Mononuclear cell (primary cell): Measurements from ENCODE around the gene CTIF. TPM values are rescaled to one million over a fixed set of nuclear protein-coding genes. Genes with fewer than 3 reads are reported as not detected.

Source experiments
- H3K27me3 ChIP-seq: 2 replicates; pipeline ENCODE4 v1.6.0; 2011; ENCODE audit warnings: low read length, control low read depth; ENCODE audit not compliant: insufficient read depth
- H3K4me1 ChIP-seq: 2 replicates; pipeline ENCODE4 v1.5.1; 2011; ENCODE audit warnings: mild to moderate bottlenecking, low read length, control low read depth; ENCODE audit not compliant: insufficient read depth
- H3K4me3 ChIP-seq: 2 replicates; pipeline ENCODE4 v1.5.1; 2011; ENCODE audit warnings: mild to moderate bottlenecking, low read length, moderate library complexity
- H3K9me3 ChIP-seq: 2 replicates; pipeline ENCODE4 v1.5.1; 2011; ENCODE audit warnings: low read depth, mild to moderate bottlenecking, control low read depth, low read length
- total RNA-seq: library from RNA; depleted of rRNA; stranded (reverse); fragments of >200 nt; gene quantifications from one replicate; pipeline ENCODE4 v1.2.3, GENCODE V29; 2012

The CTIF gene
- total RNA-seq, 1 donor: 2.7 TPM

- Histone ChIP-seq H3K4me1 (peaks cover 70% of the 10 kb centered on the region), H3K27me3 (no peaks in the 10 kb centered on the region), H3K4me3 (no peak overlapping the region), H3K9me3 (no peaks in the 10 kb centered on the region)
Observed at GRCh38 chr18:48785091-48785614, 246.3 kb downstream of the CTIF start.

GRCh38 chr18:48785736-48786454, 247.1 kb downstream of the CTIF start:
- Histone ChIP-seq H3K9me3 (no peaks in the 10 kb centered on the region), H3K4me3 (no peak overlapping the region), H3K27me3 (no peaks in the 10 kb centered on the region), H3K4me1 (peaks cover 73% of the 10 kb centered on the region)

GRCh38 chr18:48786455-48787202, 247.8 kb downstream of the CTIF start:
- Histone ChIP-seq H3K4me1 (peaks cover 73% of the 10 kb centered on the region), H3K9me3 (no peaks in the 10 kb centered on the region), H3K4me3 (no peak overlapping the region), H3K27me3 (no peaks in the 10 kb centered on the region)

GRCh38 chr18:48787203-48788151, 248.6 kb downstream of the CTIF start:
- peaks cover 67% of the 10 kb centered on the region for H3K4me1 ChIP-seq
- no peak overlapping the region for H3K4me3 ChIP-seq
- H3K27me3 ChIP-seq: no peaks in the 10 kb centered on the region
- H3K9me3 ChIP-seq: no peaks in the 10 kb centered on the region

GRCh38 chr18:48788373-48788772, 249.5 kb downstream of the CTIF start:
- H3K4me1 ChIP-seq: peaks cover 58% of the 10 kb centered on the region
- no peaks in the 10 kb centered on the region for H3K27me3 ChIP-seq
- no peak overlapping the region for H3K4me3 ChIP-seq
- no peaks in the 10 kb centered on the region for H3K9me3 ChIP-seq

- Histone ChIP-seq H3K9me3 (no peaks in the 10 kb centered on the region), H3K27me3 (no peaks in the 10 kb centered on the region), H3K4me3 (no peak overlapping the region), H3K4me1 (peaks cover 49% of the 10 kb centered on the region)
Observed at GRCh38 chr18:48789259-48789812, 250.5 kb downstream of the CTIF start.

GRCh38 chr18:48790226-48790863, 251.5 kb downstream of the CTIF start:
- no peaks in the 10 kb centered on the region for H3K9me3 ChIP-seq
- H3K27me3 ChIP-seq: no peaks in the 10 kb centered on the region
- H3K4me3 ChIP-seq: no peak overlapping the region
- H3K4me1 ChIP-seq: peaks cover 39% of the 10 kb centered on the region

GRCh38 chr18:48790869-48791635, 252.2 kb downstream of the CTIF start:
- H3K9me3 ChIP-seq: no peaks in the 10 kb centered on the region
- no peaks in the 10 kb centered on the region for H3K27me3 ChIP-seq
- no peak overlapping the region for H3K4me3 ChIP-seq
- H3K4me1 ChIP-seq: peaks cover 32% of the 10 kb centered on the region

GRCh38 chr18:48791636-48792105, 252.8 kb downstream of the CTIF start:
- no peaks in the 10 kb centered on the region for H3K27me3 ChIP-seq
- no peak overlapping the region for H3K4me3 ChIP-seq
- no peaks in the 10 kb centered on the region for H3K9me3 ChIP-seq
- peaks cover 25% of the 10 kb centered on the region for H3K4me1 ChIP-seq

- H3K9me3 ChIP-seq: no peaks in the 10 kb centered on the region
- H3K27me3 ChIP-seq: no peaks in the 10 kb centered on the region
- peaks cover 21% of the 10 kb centered on the region for H3K4me1 ChIP-seq
- H3K4me3 ChIP-seq: no peak overlapping the region
Observed at GRCh38 chr18:48792141-48792540, 253.3 kb downstream of the CTIF start.

- H3K27me3 ChIP-seq: no peaks in the 10 kb centered on the region
- no peak overlapping the region for H3K4me3 ChIP-seq
- H3K4me1 ChIP-seq: peaks cover 21% of the 10 kb centered on the region
- H3K9me3 ChIP-seq: no peaks in the 10 kb centered on the region
Observed at GRCh38 chr18:48792611-48793380, 254.0 kb downstream of the CTIF start.

- H3K4me3 ChIP-seq: no peak overlapping the region
- H3K27me3 ChIP-seq: no peaks in the 10 kb centered on the region
- H3K9me3 ChIP-seq: no peaks in the 10 kb centered on the region
- H3K4me1 ChIP-seq: peaks cover 21% of the 10 kb centered on the region
Observed at GRCh38 chr18:48794251-48794970, 255.6 kb downstream of the CTIF start.
